SKM-1 treated with dmso at 0.1 percent for 144 hours (cell line): ENCODE data around the gene TMEM191B.
"Not testable (repeated sequence)": the region's sequence is repeated elsewhere in the genome, so short reads cannot be mapped to it uniquely, and the experiment has no call there.

Experiments used
- DNase-seq: peaks from one replicate; lab custom pipeline; 2025; ENCODE audit not compliant: unreplicated experiment; lab: John Stamatoyannopoulos, UW

TMEM191B gene

DNA sequence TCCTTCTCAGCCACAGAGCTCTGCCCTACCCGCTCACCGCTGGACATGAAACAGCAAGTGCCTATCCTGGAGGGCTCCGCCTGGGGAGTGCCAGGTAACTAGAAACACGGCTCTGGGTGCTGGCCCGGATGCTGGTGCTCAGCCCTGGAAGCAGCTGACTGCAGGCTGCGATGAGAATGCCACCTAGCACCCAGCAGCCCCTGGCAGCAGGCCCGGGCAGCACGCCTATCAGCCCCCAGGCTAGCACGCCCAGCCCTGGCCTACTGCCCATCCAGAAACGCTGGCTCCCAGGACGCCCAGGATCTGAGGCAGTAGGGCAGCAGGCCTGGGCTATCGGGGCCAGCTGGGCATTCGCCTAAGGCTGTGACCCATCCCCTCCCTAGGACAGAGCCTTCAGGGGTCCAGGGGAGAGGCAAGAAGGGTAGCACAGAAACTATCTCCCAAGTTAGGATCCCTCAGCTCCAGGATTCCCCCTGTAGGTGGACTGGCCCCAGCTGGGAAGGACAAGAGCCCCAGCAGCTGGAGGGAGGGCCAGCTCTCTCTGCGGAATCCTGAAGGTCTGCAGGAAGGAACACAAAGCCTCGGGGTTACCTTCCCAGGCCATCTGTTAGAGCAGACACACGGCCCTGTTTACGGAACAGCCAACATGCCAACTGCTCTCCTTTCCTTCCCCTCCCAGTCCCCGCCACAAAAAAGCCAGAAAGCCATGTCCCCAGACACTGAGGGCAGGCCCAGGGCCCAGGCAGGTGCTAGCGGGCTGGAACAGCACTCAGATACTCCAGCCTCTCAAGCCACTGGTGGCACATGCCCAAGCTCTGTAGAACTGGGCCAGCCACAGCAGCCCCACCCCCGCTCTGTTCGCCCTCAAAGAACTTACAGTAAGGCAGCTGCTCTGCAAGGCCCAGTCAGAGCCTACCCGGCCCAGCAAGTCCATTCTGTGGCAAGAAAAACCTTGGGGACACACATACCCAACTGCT, 27.0 kb downstream of the TMEM191B start:
- not testable (repeated sequence) for DNase-seq

DNA sequence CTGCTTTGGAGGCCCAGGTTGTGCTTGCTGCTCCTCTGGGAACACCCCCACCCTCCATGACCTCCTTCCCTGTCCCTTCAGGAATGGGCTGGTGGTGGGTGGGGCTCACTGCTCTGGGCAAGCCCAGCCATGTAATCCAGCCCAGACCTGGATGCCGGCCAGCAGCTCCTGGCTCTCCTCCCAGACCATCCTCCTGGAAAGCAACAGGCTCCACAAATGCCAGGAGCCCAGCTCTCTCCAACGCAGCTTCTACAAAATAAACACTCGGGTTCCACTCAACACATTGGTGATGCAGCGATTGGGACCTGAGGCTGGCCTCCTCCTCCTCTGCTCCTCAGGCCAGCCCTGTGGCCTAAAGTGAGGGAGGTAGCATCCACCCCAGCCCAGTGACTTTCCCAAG, 30.9 kb downstream of the TMEM191B start:
- not testable (repeated sequence) for DNase-seq

DNA sequence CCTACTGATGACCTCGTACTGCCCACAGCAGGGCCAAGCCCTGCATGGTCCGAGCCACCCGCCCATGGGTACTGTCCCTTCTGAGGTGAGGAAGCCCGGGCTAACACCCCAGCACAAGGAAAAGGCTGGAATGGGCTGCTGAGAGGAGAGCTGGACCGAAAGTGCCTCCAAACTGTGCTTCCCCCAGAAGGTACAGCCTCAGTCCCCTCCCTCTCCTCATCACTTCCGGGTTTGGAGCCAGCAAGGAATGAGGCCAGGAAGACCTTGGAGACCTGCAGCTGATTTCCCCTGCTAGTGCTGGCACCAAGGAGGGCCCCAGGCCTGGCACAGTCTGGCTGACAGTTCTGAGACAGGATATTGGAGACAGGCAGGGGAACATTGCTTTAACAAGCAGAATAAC, 31.3 kb downstream of the TMEM191B start:
- DNase-seq: not testable (repeated sequence)

DNA sequence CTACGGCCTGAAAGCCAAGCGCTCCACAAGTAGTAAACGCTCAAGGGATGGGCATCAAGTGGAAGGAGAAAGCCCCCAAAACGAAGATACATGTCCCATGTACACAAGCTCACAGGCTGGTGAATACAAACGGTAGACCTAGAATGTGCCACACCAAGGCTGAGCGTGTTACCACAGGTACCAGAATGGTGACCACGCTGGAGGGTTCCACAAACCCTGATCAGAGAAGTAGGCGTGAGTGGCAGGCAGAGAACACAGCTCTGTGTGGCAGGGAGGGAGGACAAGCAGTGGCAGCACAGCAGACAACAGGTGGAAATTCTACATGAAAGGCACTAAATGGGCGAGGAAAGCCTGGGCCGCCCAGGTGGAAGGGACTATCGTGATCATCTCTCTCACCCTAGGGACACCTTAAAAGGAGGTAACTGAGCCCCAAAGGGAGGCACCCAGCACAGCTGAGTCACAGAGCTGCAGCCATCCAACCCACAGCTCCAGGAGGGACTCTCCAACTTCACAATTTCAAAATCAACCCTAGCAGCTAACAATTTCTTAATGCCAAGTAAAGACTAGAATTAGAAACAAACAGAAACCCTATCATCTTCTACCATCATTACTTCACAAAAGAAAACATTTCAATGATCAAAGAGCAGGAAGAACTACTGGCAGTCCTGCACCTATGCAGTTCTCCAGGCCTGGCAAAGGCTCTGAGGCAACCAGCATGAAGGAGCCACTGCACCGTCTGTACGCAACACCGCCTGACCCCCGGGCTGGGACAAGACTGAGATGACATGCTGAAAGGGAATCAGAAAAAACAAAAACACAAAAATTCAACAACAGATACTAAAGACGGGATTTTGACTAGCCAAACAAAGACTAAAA, 32.7 kb downstream of the TMEM191B start:
- DNase-seq: not testable (repeated sequence)

DNA sequence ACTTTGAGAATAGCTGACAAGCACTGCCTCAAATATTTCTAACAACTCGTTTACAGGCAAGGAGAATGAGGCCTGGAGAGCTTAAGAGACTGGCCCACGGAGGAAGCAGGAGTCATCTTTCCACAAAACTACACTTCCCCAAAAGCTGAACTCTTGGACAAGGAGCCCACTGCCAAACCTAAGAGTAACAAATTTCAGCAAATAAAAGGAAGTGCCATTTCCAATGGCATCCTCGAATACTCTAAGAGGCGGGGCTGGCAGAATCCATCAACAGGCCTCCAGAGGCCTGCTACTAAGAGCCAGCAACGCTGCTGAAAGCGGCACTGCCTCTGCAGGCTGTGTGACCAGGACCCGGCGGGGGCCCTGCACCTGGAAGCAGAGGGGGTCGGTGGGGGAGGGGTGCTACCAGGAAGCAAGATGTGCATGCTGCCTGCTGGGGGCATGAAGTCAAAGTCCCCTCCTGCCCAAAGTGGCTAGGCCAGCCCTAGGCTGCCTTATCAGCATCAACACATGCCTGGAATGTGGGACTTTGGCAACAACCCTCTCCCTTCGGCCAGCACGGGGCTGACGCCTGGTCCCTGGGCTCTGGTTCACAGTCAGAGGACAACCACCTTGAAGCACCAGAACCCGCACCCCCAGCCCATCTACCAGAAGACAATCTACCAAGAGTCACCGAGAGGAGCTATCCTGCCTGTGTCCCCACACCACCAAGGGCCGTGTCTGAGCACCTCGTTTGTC, 43.1 kb downstream of the TMEM191B start:
- DNase-seq: not testable (repeated sequence)

DNA sequence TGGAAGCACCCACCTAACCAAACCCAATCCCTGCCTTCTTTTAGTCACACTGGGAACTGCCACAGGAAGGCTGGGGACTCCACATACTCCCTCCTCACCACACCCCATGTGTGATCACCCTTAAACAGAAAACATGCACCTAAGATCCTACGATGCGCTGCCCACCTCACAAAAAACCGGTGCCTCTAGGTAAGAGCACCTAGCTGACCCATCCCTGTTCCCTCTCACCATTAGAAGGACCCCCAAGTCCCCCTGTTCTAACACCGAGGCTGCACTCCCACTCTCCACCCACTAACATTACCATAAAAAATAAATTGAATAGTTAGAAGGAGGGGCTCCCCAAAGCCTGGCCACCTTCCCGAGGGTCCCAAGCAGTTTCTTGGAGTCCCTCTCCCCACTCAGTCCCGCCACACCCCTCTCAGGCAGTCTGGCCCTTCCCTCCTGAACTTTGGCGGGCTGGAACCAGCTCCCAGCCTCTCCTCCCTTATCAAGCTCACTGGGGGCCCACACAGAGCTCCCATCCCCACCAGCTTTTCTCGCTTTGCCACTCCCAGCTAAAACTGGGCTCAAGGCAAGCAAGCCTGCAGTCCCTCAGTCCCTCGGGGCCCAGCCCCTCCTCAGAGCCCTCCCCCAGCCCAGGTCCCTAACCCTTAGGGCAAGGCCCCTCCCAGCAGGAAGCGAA, 46.0 kb downstream of the TMEM191B start:
- DNase-seq: not testable (repeated sequence)

DNA sequence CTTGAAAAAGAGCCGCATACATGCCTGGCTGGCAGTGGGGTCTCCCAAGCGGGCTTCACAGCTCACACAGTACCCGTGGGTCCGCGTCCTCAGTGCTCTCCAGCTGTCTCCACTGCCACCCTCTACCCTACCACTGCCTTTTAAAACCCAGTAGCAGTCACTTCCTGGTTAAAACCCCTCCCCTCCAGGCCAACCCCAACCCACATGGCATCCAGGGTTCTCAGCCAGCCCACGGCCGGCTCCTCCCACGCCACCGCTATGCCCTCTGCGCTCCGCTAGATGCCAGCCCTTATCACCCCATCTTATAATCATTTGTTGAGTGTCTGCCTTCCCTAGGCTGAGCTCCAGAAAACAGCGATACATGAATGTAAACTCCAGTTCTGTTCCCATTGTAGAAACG, 47.0 kb downstream of the TMEM191B start:
- DNase-seq: not testable (repeated sequence)

DNA sequence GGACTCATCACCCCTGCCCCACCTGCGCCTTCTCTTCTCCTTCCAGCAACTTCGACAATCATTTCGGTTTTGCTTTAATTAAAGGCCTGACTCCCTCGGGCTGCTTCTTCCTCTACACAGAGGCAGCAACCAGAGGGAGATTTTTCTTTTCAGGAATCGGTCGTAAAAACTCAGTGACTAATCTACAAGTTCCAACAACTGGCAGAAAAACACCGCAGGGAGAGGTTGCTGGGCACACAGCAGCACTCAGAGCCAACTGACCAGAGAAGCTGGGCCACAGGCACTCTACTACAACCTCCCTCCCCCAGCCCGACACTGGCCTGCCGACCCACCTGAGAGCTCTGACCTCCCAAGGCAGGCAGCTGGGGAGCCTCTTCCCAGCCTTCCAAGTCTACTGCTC, 48.1 kb downstream of the TMEM191B start:
- not testable (repeated sequence) for DNase-seq

DNA sequence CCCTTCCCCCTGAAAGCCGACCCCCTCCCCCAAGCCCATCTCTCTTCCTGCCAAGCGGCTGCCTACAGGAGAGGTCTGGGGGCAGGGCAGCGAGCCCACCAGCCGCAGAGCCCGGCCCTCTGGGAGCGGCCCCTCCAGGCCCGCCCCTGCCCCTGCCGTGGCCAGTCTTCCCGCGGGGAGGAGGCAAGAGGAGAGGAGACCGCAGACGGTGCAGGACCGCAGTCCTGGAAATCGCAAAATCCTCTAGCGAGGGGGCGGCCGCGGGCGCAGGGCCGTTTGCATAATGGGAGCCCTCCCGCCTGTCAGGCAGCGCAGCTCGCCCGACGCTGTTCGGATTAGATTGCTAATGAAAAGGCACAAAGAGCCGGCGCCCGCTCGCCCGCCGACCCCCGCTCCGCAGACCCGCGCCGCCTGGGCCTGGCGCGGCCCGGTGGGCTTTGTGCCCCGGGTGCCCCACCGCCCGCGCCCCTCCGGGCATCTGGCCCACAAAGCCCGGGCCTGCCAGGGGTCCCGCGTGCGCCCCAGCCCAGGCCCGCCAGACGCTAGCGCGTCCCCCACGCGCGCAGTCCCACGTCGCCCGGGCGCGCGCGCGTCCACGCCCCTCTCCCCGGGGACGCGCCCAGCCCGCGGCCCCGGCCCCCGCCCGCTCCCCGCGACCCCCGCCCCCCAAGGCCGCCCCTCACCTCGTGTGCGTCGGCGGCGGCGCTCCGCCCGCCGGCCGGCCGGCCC, 49.7 kb downstream of the TMEM191B start:
- not testable (repeated sequence) for DNase-seq

DNA sequence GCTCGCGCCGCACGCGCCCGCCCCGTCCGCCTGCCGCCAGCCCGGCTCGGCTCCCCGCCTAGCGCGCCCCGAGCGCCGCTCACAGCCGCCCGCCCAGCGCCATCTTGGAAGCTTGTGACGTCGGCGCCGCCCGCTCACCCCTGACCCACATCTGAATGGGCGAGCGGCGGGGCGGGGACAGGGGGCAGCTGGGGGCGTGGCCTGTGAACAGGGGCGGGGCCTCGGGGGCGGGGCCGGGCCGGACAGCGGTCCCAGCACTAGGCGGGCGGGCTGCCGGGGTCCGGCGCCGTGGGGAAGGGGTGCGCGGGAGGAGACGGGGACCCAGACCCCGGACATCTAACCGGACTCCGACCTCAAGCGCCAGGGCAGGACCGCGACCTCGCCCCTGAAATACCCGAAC, 50.2 kb downstream of the TMEM191B start:
- DNase-seq: not testable (repeated sequence)
